Upper lobe of right lung (tissue), 1 donor: ENCODE results near the gene MAGI2. TPM values are rescaled to one million over a fixed set of nuclear protein-coding genes. Genes with fewer than 3 reads are reported as not detected.
"Not testable (repeated sequence)": the region's sequence is repeated elsewhere in the genome, so short reads cannot be mapped to it uniquely, and the experiment has no call there.

Experiments
- ATAC-seq: fragments of 200-7000 bp; cut with Tn5 transposase; one replicate; pipeline ENCODE4 v1.9.1; 2020; ENCODE audit warnings: mild to moderate bottlenecking, moderate library complexity
- DNase-seq: peaks from one replicate; pipeline ENCODE4 v3.0.0-alpha.2; 2020
- H3K27ac ChIP-seq: fragments of 200-600 bp; one replicate; pipeline ENCODE4 v1.8.0; 2022
- H3K27me3 ChIP-seq: fragments of 200-600 bp; one replicate; pipeline ENCODE4 v1.8.0; 2022; ENCODE audit warnings: mild to moderate bottlenecking
- H3K36me3 ChIP-seq: fragments of 200-600 bp; one replicate; pipeline ENCODE4 v1.8.0; 2022
- H3K4me1 ChIP-seq: fragments of 200-600 bp; one replicate; pipeline ENCODE4 v1.8.0; 2022
- H3K4me3 ChIP-seq: fragments of 200-600 bp; one replicate; pipeline ENCODE4 v1.8.0; 2022; ENCODE audit warnings: mild to moderate bottlenecking
- H3K9me3 ChIP-seq: fragments of 200-600 bp; one replicate; pipeline ENCODE4 v1.8.0; 2022
- intact Hi-C: fragments of 100-400 bp; cut with DNase I; formaldehyde crosslinking; loops from one replicate; pipeline ENCODE4 v1.11.0; 2022
- total RNA-seq: library from RNA; stranded (reverse); fragmentation: NEBNext Ultra II Directional; extraction: Animal tissue kit (Norgen Biotek cat#: 25700); gene quantifications from one replicate; pipeline ENCODE4 v1.2.1, GENCODE V29; 2021
- TF ChIP-seq, protein P1 (sequence below): fragments of 200-600 bp; IDR thresholded peaks from one replicate; pipeline ENCODE4 v1.8.0; 2022; ENCODE audit warnings: antibody characterized with exemption
- donor health status: DM: no; HTN: yes; CAD: no; lungs with severe emphysema.

MAGI2 gene
- total RNA-seq, 1 donor from 2014 or later, result 12.8 TPM

DNA sequence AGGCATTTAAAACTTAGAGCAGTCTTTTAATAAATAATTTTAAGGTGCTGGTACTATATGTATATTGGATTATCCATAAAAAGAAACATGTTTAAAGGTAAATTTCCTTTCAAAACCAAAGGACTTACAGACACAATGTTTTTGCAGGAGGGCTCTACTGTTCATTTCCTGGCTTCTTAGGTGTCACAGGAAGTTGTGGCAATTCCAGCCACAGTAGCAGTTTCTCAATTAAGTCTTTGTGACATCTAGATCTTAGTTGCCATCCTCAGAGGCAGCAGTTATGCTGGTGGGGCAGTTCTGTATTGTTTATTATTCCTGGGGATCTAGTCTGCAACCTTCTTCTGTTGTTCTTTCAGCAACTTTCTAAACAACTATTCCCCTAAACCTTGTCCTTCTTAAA lies 460.1 kb downstream of the MAGI2 start:
- Histone ChIP-seq H3K36me3 (no peaks in the 10 kb centered on the region), H3K27me3 (no peaks in the 10 kb centered on the region), H3K4me3 (no peak overlapping the region), H3K4me1 (no peaks in the 10 kb centered on the region), H3K9me3 (no peaks in the 10 kb centered on the region), H3K27ac (no peak overlapping the region)
- no peak for DNase-seq
- intact Hi-C loops, result no loop called here
- no peak for ATAC-seq
- TF ChIP-seq, protein P1, sequence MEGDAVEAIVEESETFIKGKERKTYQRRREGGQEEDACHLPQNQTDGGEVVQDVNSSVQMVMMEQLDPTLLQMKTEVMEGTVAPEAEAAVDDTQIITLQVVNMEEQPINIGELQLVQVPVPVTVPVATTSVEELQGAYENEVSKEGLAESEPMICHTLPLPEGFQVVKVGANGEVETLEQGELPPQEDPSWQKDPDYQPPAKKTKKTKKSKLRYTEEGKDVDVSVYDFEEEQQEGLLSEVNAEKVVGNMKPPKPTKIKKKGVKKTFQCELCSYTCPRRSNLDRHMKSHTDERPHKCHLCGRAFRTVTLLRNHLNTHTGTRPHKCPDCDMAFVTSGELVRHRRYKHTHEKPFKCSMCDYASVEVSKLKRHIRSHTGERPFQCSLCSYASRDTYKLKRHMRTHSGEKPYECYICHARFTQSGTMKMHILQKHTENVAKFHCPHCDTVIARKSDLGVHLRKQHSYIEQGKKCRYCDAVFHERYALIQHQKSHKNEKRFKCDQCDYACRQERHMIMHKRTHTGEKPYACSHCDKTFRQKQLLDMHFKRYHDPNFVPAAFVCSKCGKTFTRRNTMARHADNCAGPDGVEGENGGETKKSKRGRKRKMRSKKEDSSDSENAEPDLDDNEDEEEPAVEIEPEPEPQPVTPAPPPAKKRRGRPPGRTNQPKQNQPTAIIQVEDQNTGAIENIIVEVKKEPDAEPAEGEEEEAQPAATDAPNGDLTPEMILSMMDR, result no peak

DNA sequence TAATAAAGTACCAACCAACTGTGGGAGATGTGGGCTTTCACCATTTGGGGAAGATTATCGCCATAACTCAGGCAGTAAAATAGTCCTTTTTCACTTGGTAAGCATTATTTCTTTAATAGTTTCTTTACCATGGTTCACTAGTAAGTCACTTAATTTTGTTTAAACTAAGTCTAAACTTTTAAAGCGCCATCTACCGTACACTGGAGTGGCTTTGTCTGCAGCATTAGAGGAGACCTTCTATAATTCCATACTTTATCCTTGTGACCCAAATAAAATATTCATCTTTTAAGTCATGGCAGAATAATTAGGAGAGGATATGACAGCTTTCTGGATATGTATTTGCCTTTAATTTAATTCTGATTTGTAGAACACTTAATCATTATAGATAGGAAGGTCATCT lies 468.0 kb downstream of the MAGI2 start:
- Histone ChIP-seq H3K27me3 (no peaks in the 10 kb centered on the region), H3K36me3 (no peaks in the 10 kb centered on the region), H3K27ac (no peak overlapping the region), H3K4me1 (no peaks in the 10 kb centered on the region), H3K4me3 (no peak overlapping the region), H3K9me3 (no peaks in the 10 kb centered on the region)
- TF ChIP-seq, protein P1, result no peak
- ATAC-seq, result no peak
- intact Hi-C loops, result no loop called here
- no peak for DNase-seq

DNA sequence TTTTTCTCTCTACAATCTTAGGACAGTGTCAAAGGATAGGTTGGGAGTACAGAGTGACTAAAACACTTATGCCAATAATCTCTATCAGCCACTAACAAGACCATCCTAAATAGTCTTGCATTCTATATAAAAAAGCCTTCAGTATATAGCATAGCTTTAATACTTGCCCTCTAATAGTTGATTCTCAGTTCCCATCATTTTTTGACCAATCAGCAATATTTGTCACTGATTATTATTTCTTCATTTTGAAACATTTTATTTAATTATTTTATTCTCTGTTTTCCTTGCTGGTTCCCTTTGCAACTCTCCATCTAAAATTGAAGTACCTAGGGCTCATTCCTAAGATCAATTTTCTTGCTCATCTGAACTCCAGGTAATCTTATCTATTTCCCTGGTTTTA lies 470.0 kb downstream of the MAGI2 start:
- TF ChIP-seq, protein P1, result no peak
- H3K4me1 ChIP-seq, result no peaks in the 10 kb centered on the region
- intact Hi-C loops, result no loop called here
- no peaks in the 10 kb centered on the region for H3K36me3 ChIP-seq
- no peak for DNase-seq
- ATAC-seq, result no peak
- H3K9me3 ChIP-seq, result no peaks in the 10 kb centered on the region
- no peak overlapping the region for H3K4me3 ChIP-seq
- H3K27ac ChIP-seq, result no peak overlapping the region
- H3K27me3 ChIP-seq, result no peaks in the 10 kb centered on the region

- intact Hi-C loops, result no loop called here
These were observed 483.0 kb downstream of the MAGI2 start for GRCh38 chr7:78970440-78970916.

GRCh38 chr7:78968951-78969350 lies 484.5 kb downstream of the MAGI2 start:
- no peak overlapping the region for H3K27ac ChIP-seq
- H3K4me1 ChIP-seq, result no peaks in the 10 kb centered on the region
- TF ChIP-seq, protein P1, result no peak
- no peaks in the 10 kb centered on the region for H3K36me3 ChIP-seq
- no peaks in the 10 kb centered on the region for H3K9me3 ChIP-seq
- no peak for DNase-seq
- intact Hi-C loops, result no loop called here
- ATAC-seq, result no peak
- H3K27me3 ChIP-seq, result no peaks in the 10 kb centered on the region
- no peak overlapping the region for H3K4me3 ChIP-seq

More at GRCh38 chr7:78970440-78970916, 483.0 kb downstream of the MAGI2 start:
- no peaks in the 10 kb centered on the region for H3K9me3 ChIP-seq
- ATAC-seq, result no peak
- H3K27ac ChIP-seq, result no peak overlapping the region
- no peak for DNase-seq
- H3K36me3 ChIP-seq, result no peaks in the 10 kb centered on the region
- no peaks in the 10 kb centered on the region for H3K27me3 ChIP-seq
- H3K4me3 ChIP-seq, result no peak overlapping the region
- H3K4me1 ChIP-seq, result no peaks in the 10 kb centered on the region
- TF ChIP-seq, protein P1, result no peak

DNA sequence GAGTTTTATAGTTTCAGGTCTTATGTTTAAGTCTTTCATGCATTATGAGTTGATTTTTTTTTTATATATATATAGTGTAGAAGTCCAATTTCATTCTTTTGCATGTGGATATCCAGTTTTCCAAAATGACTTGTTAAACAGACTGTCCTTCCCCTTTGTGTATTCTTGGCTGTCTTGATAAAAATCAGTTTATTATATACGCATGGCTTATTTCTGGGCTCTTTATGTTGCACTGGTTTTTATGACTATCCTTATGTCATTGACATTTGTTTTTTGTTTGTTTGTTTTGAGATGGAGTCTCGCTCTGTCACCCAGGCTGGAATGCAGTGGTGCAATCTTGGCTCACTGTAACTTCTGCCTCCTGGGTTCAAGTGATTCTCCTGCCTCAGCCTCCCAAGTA lies 485.9 kb downstream of the MAGI2 start:
- ATAC-seq, H3K9me3 ChIP-seq, H3K27ac ChIP-seq, H3K27me3 ChIP-seq, H3K4me3 ChIP-seq, H3K4me1 ChIP-seq, DNase-seq, intact Hi-C loops, H3K36me3 ChIP-seq: not testable (repeated sequence)
